ENCODE data around the gene LGALS7B.

DNA sequence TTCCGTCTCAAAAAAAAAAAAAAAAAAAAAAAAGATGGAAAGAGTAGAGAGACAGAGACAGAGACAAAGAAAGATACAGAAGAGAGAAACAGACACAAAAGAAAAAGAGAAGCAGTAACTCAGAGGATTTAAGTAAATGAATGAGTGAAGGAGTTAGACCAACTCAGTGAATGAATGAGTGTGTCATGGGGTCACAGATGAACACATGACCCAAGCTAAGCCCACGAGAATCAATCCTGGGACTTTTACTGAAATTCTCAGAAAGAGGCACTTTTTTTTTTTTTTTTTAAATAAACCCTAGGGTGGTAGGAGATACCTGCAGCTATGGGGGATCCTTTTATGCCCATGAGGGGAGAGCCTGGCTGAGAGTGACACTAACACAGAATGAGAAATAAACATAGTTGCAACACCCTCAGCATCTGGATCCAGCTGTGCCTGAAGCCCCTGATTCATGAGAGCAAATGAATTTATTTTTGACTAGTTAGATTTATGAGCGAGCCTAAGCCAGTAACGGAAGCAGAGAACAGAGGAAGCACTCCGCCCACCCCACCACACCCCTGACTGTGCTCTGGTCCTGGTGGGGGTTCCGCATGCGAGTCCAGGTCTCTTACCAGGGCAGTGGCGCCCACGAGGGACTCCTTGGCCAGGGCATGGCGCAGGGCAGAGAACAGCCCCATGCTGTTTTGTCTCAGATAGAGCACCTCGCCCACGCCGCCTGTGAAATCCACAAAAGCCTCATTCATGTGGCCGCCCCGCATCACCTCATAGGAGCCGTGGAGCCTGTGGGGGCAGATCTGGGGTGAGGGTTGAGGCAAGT, 49.4 kb upstream of the LGALS7B start:
- TF ChIP-seq, protein P1, sequence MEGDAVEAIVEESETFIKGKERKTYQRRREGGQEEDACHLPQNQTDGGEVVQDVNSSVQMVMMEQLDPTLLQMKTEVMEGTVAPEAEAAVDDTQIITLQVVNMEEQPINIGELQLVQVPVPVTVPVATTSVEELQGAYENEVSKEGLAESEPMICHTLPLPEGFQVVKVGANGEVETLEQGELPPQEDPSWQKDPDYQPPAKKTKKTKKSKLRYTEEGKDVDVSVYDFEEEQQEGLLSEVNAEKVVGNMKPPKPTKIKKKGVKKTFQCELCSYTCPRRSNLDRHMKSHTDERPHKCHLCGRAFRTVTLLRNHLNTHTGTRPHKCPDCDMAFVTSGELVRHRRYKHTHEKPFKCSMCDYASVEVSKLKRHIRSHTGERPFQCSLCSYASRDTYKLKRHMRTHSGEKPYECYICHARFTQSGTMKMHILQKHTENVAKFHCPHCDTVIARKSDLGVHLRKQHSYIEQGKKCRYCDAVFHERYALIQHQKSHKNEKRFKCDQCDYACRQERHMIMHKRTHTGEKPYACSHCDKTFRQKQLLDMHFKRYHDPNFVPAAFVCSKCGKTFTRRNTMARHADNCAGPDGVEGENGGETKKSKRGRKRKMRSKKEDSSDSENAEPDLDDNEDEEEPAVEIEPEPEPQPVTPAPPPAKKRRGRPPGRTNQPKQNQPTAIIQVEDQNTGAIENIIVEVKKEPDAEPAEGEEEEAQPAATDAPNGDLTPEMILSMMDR (IDR thresholded peaks at IDR 0.05): no peak
- TF ChIP-seq EZH2 (IDR thresholded peaks at IDR 0.05; ENCODE audit: borderline replicate concordance, insufficient read depth, low read depth, low read length, poor library complexity, severe bottlenecking): no peak

Measured in B cell (primary cell).